GM21723 (cell line): Measurements from ENCODE around the gene RASGEF1B.

Experiments used
- ATAC-seq: cut with Tn5 transposase; IDR thresholded peaks from one replicate; pipeline ENCODE4 v1.9.1; 2021; ENCODE audit warnings: mild to moderate bottlenecking, moderate library complexity; ENCODE audit not compliant: unreplicated experiment

RASGEF1B gene

DNA sequence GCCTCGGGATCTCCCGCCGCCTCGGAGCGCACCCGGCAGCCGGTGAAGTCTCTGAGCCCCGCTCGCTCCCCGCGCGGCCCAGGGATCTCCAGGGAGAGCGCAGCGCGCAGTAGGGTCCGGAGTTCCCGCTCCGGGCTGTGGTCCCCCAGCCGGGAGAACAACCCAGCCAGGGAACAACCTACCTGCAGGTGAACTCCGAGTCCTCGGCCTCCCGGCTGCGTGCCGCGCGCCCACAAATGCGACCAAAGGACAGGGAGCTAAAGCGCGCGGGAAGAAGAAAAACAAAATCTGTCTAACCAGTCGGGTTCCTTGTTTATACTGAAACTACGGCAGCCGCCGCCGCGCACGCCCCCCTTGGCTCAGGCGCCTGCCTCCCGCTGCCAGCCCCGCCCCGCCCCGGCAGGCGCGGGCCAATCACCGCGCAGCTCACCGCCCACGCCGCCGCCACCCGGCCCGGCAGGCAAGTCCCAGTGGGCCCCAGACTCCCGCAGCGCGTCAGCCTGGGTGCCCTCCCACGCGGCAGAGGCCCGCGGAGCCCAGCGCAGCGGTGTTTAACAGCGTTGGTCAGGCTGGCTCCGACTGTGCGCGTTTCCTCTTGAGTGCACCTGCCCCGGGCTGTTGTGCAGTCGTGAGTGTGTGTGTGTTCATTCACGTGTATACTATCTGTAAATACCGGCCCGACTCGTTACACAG, at the start of gene RASGEF1B:
TSS of gene RASGEF1B (minus strand) at position 320 of the 693 bp plus-strand sequence. CDS start 12,399 bp downstream, outside the sequence.
- peak; percentile 96 for ATAC-seq

DNA sequence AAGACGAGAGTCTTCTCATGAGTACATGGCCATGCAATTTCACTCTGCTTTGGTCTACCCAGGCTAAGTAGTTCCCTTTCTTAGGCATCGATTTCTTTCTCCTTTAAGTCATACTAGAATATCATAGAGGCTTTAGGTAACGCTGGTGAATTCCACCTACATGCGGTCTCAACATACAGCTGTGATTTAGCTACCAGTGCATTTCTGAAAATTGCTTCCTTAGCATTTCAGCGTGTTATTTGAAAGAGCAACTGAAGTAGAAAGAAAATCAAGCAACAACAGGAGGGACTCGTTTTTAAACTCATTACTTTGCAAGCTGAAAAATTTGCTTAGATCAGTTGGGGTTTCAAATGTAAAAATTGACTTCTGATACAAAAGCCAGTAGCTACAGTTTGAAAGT, 48.1 kb upstream of the RASGEF1B start:
- ATAC-seq: no peak

DNA sequence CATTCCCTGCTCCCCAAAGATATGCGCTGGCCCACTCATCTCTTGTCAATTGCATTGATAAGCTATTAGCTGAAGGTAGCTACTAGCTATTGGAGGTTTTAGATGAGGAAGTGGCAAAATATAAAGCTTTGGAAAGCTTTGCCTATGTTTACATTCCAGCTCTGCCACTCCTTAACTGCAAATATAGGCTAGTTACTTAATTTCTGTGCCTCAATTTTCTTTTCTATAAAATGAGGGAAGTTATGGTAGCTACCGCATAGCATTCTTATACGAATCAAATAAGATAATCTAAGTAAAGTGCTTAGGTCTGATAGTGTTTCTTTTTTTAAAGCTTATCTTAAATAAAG, 47.7 kb upstream of the RASGEF1B start:
- ATAC-seq: no peak

DNA sequence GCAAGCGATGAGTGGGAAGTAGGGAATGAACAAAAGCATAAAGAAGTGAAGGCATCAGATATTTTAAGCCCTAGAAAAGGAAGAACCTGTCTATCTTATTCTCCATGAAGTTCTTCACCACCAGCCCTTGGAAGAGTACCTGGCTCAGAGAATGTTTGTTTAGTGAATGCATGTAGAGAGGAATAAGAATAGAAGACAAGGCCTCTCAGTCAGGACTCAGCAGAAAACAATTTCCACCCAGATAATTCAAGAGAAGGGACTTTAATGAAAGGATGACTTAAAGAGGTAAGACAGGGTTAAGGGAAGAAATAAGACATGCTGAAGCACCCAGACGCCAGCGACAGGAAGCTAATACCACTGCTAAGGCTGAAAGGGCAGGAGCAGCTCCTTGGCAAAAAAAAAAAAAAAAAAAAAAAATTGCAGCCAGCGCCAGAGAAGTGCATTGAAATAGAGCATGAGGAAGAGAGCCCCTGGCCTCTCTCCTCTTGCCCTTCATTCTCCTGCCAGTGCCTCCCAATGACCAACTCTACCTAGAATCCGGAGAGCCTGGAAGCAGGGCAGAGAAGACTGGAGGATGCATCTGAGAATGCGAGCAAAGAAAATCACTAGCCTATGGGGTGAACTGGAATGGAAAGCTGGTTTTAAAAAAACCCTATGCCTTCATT, 47.2 kb upstream of the RASGEF1B start:
- ATAC-seq: no peak

DNA sequence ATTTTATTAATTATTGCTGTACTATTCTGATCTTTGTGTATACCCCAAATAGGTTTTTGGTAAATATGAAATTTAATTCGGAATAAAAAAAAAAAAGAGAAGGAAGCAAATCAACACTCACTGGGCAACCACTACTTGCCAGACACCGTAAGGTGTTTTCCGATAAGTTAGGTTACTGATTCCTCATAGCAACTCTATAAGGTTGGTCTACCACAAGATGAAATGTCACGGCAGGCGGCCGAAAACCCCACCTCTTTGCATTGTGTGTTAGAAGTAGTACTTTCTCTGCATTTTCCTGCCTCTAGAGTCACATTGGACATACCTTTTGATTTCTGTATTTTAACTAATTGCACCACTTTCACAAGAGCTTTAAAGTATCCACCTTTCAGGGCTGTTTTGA, 44.5 kb upstream of the RASGEF1B start:
- no peak for ATAC-seq

DNA sequence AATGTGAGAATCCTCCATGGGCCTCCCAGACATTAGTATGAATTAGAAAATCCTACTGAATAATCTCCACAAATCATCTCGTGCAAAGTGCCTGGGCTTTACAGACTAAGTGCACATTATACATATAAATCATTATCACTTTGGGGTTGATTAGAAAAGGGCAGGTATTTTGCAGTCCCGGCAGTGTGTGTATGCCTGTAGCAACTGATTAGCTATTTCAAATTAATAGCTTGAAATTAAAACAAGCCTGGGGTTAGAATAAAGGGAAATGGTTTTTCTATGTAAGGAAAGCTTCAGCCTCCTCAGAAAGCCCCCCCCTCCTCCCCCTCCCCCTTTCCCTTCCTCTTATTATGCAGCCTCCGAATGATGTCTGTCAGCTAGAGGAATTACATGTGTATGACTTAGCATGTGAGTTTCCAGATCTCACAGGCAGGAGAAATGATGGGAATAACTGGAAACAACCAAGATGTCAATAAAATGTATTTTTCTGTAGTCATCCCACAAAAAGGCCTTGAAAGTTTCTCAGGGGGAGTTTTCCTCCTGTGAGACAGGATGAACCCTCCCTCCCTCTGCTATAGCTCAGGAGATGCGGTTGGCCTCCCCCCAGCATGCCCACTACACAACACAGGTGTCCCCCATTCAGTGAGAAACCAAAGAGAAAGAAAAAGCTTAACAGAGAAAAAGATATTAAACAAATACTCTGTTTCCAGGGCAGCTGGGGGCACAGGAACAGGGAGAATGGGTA, 41.2 kb upstream of the RASGEF1B start:
- ATAC-seq: no peak

DNA sequence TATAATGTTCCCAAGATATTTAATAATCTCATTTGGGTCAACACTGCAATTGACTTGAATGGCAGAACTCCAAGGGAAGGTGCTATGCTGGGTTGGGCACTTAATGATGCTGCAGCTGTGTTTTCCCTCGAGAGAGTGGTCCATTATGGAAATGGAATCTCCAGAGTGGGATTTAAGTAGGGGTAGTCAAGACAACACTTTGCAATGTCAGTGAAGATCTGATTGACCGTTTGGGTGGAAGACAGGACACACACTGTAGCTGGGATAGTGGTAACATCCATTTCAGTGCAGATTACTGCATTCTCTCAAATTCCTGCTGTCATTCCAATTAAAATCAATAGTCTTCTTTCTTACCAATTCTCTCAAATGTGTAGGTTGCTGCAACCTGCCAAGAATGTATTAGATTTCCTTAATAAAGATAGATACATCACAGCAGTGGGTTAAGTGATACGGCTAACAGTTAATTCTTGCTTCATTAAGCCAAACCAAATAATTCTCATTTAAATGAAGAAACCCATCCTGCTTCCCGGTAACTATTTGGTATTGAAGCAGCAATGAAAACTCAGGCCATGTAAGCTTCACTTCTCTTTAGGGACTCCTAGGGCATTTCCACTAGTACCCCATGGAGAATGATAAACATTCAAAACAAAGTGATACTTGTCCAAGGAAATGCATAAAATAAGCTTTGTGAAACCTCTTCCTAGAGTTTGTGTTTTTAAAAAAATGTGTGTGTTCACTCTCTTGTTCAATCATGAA, 40.5 kb upstream of the RASGEF1B start:
- ATAC-seq: no peak

DNA sequence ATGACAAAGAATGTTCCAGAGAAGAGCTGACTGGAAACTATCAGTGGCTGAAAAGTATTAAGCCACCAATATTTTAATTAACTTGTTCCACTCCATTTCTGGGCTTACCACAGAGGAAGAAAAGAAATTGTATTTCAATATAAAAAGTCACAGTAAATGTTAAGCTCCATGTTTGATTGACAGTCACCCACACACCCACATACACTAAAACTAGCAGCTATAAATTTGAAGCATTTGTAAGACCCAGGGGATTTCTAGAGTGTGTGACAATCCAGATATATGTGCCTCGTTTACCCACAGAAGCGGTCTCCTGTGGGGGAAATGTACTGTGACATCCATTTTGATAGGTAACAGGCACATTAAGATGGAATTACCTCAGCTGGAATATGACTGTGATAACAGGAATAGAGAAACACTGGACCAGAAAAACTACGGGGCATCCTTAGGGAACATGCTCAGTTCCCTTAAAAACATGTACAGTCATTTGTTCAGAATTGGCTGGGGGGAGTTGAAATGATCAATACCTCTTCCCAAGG, 39.0 kb upstream of the RASGEF1B start:
- ATAC-seq: no peak

DNA sequence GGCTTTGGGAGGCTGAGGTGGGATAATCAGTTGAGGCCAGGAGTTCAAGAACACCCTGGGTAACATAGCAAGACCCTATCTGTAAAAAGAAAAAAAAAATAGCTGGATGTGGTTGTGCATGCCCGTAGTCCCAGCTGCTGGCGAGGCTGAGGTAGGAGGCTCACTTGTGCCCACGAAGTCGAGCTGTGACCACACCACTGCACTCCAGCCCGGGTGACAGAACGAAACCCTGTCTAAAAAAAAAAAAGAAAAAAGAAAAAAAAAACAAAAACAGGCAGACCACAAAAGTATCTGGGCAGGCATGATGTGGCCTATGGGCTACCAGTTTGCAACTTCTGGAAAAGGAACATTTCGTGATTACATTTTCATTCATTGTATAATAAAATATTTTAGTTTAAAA, 38.1 kb upstream of the RASGEF1B start:
- no peak for ATAC-seq

DNA sequence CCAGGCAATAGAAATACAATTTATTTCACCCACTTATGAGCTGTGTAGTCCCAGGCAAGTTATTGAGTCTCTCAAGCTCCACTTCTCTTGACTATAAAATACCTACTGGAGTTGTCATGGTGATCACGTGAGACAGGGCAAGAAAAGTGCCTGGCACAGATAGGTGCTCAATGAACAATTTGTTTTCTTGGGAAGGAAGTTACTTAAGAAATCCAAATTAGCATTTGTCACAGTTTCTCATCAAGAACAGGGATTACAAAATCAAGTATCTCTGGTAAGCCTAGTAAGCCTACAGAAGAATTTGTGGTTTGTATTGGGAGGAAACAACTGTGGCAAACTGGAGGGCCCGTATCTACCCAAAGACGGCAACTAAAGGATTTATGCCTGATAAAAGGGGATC, 37.5 kb upstream of the RASGEF1B start:
- no peak for ATAC-seq

DNA sequence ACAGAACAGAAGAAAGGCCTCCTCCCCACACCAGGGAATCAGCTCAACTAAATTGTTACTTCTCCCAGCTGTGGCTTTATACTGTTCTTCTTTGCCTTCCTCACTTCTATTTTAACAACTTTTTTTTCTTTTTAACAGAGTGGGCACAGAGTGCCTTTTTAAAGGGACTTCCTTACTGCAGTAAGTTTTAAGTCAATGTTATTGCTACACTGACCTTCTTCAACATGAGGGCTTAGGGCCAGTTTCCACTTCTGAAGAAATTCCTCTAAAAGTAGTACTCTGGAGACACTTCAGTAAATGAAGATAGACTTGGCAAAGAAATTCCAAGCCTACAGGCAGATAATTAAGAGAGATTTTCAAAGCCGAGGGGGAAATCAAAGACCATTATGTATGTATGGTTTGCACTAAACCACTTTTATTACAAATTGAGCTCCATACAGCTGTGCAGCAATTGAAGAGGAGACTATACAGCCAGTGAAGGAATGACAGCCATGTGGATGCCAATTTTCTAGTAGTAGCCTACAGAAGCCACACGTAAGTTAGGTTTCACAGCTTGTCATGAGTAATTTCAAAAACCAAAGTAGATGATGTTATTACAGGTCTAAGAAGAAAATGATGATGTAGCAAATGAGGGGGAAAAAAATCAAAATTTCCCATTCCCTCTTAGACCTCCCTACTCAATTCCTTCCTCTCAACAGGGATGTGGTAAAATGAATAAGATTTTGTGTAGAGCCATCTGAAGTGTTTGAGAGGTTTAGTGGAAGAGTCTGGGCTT, 36.9 kb upstream of the RASGEF1B start:
- no peak for ATAC-seq

DNA sequence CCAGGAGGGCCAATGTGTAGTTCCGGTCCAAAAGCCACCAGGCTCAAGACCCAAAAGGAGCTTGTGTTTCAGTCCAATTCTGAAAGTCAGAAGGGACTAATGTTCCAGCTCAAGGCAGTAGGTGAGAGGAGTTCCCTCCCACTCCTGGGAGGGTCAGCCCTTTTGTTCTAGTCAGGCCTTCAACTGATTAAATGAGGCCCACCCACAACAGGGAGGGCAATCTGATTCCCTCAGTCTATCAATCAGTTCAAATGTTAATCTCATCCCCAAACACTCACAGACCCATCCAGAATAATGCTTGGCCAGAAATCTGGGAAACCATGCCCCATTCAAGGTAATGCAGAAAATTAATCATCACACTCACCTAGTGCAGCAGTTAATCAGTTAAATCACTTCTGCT, 35.8 kb upstream of the RASGEF1B start:
- ATAC-seq: no peak

DNA sequence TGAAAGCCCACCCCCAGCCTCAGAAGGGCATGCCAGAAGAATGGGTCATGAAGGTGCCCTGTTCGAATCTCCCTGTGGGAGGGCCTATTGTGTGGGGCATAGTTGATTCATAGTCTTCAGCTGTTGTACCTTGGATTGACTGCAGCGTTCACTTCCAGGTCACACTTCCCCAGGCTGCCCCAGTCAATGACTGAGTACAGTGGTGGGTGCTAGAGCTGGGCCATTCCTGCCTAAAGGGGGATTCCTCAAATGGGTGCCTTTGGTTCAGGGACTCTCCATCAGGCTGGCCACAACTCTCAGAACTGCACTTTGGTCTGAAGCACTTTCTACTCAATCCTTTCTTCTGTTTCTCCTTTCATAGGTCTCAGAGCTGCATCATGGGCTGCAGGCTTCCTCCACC, 35.0 kb upstream of the RASGEF1B start:
- ATAC-seq: peak; percentile 65

DNA sequence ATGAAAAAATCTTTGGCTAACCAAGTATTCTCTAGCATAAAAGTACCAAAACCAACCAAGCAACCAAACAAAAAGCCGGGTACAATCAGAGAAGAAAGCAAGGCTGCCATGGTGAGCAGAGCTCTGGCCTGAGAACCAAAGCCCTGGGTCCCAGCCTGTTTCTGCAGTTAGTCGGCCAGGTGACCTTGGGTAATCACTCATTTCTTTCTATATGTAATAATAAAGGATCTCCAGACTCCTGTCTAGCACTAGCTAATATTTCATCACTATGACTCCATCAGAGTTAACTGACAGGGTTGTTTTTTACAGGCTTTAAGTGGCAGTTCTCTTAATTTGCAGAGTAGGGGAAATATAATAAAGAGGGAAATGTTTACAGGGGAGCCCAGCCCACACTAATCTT, 34.0 kb upstream of the RASGEF1B start:
- no peak for ATAC-seq

DNA sequence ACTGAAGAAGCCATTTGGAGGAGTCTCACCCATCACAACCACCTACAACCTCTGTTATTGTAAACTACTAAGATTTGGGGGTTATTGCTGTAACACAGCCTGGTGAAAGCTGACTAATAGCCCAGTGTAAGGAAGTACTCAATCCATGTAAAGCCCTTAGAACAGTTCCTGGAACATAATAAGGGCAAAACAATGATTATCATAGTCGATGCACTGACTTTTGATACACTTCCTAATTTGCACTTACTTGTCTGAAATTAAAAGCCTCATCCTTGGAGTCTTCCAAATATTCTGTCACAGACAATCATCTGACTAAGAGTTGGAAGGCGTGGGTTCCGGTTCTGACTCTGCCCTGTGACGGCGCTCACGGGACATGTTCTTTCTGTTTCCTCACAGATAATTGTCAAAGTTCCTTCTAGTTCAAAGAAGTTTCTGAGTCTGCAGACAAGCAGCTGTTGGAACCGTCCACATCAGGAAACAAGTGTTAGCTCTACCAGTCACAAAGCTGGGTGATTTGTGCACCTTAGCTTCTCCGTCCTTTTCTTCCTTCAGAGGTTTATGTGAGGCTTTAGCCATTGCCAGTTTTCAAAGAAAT, 33.4 kb upstream of the RASGEF1B start:
- peak; percentile 54 for ATAC-seq

DNA sequence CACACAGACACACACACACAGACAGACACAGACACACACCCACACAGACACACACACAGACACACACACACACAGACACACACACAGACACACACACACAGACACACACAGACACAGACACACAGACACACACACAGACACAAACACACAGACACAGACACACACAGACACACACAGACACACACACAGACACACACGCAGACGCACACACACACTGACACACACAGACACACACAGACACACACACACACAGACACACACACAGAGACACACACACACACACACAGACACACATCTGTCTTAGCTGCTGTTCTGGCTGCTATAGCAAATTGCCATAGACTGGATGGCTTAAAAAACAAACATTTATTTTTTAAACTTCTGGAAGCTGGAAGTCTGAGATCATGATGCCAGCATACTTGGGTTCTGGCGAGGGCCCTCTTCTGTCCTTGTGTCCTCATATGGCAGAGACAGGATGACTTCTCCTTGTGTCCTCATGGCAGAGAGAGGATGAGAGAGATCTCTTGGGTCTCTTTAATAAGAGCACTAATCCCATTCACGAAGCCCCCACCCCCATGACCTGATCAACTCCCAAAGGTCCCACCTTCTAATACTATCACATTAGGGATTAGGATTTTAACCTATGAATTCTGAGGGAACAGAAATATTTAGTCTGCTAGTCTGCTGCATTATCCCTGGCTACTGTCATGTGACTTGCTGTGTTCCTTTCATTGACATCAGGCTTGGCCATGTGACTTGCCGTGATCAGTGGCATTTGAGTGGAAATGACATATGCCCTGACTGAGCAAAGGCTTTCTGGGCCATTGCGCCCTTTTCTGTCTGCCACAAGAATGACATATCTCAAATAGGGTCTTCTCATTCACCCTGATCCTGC, 32.7 kb upstream of the RASGEF1B start:
- ATAC-seq: no peak

DNA sequence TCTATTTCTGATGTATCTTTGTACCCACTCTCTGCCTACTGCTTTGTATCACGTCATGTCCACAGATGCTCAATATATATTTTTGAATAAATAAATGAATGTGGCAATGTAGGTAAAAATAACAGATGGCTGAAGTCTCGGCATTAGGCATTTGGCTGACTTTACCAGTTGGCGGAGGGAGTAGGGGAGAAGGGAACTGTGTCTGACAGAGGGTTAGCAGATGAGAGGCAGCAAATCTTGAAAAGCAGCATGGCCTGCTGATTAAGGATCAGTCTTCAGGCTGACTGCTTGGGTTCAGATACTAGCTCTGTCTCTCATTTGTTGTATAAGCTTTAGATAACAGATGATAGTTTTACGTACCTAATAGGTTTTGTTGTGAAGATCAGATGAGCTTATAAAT, 31.9 kb upstream of the RASGEF1B start:
- ATAC-seq: no peak

DNA sequence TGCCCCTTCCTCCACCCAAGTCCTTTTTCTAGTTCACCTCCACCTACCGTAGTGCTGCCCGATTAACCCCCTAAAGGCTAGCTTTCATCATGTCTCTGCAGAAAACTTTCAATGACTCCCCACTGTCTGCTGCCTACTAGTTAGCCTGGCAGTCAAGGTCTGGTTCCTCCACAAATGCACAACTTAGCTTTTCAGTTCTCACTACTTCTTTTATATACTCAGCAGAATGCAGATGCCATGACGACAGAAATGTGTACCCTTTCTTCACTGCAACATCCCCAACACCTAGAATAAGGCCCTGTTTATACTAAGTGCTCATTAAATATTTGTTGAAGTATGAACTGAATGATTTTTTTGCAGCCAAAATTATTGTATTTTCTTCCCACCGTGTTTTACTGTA, 30.9 kb upstream of the RASGEF1B start:
- no peak for ATAC-seq

DNA sequence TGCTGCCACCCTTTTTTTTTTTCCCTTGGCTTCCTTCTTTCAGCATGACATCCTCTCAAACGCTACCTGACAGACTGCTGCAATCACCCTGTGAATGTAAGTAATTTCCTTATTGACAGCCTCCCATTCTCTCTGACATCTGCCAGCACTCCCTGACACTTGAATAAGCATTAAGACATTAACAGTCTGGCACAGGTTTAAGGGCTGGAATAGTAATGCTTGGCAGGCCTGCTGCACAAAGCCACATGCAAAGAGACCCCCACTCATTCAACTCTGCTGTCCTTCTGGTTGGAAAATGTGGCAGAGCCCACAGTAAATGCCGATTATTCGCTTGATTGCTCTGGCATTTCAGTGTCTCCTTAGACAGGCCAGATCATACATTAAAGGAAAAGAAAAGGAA, 28.1 kb upstream of the RASGEF1B start:
- ATAC-seq: no peak
